ENCODE data around the gene ATAD3B. TPM values are rescaled to one million over a fixed set of nuclear protein-coding genes. Genes with fewer than 3 reads are reported as not detected.

The ATAD3B gene
- total RNA-seq, 2 experiments from 2014 or later = 41.5 to 49.6 TPM

- H3K9me3 Mint-ChIP-seq (ENCODE audit: insufficient read depth) = no peaks in the 10 kb centered on the region
- ATAC-seq = peak; percentile 85
- ChIA-PET CTCF (no interaction called here), POLR2A (no interaction called here)
- no peaks in the 10 kb centered on the region for H3K36me3 Mint-ChIP-seq (ENCODE audit: low read depth)
- H3K27ac Mint-ChIP-seq = no peak within 1 kb of the TSS
- peak; percentile 73 for DNase-seq
- peak within 1 kb of the TSS; percentile 52 for H3K4me3 Mint-ChIP-seq
- peaks cover 8% of the 10 kb centered on the region for H3K27me3 Mint-ChIP-seq (ENCODE audit: low read depth)
- peaks cover 9% of the 10 kb centered on the region for H3K4me1 Mint-ChIP-seq (ENCODE audit: low read depth)
Observed at GRCh38 chr1:1435106-1435903, 36.3 kb upstream of the ATAD3B start, which contains the start of gene VWA1. VWA1 (plus strand) TSS chr1:1435690; CDS start chr1:1435749, 59 bp downstream.

GRCh38 chr1:1435911-1436629 is 35.5 kb upstream of the ATAD3B start:
- Mint-ChIP-seq H3K27ac (no peak overlapping the region), H3K4me1 (ENCODE audit: low read depth) (peaks cover 12% of the 10 kb centered on the region), H3K27me3 (ENCODE audit: low read depth) (peaks cover 8% of the 10 kb centered on the region), H3K9me3 (ENCODE audit: insufficient read depth) (no peaks in the 10 kb centered on the region), H3K4me3 (peak overlapping the region; percentile 52), H3K36me3 (ENCODE audit: low read depth) (no peaks in the 10 kb centered on the region)
- POLR2A ChIA-PET = no interaction called here
- DNase-seq (no peak), ATAC-seq (no peak)
- CTCF ChIA-PET = interaction anchor here (1.5 kb wide), 1 partner anchor 65 kb away, joined by 4 read pairs; no protein-coding TSS in a partner anchor

GRCh38 chr1:1436630-1437032 is 34.9 kb upstream of the ATAD3B start:
- H3K27ac Mint-ChIP-seq = no peak overlapping the region
- POLR2A ChIA-PET = no interaction called here
- H3K4me1 Mint-ChIP-seq (ENCODE audit: low read depth) = peaks cover 12% of the 10 kb centered on the region
- H3K27me3 Mint-ChIP-seq (ENCODE audit: low read depth) = peaks cover 8% of the 10 kb centered on the region
- H3K4me3 Mint-ChIP-seq = peak overlapping the region; percentile 52
- DNase-seq = no peak
- ATAC-seq = no peak
- CTCF ChIA-PET = interaction anchor here (1.5 kb wide), 1 partner anchor 65 kb away, joined by 4 read pairs; no protein-coding TSS in a partner anchor
- H3K36me3 Mint-ChIP-seq (ENCODE audit: low read depth) = no peaks in the 10 kb centered on the region
- no peaks in the 10 kb centered on the region for H3K9me3 Mint-ChIP-seq (ENCODE audit: insufficient read depth)

GRCh38 chr1:1437033-1437903 is 34.3 kb upstream of the ATAD3B start:
- ATAC-seq = no peak
- H3K36me3 Mint-ChIP-seq (ENCODE audit: low read depth) = no peaks in the 10 kb centered on the region
- no peaks in the 10 kb centered on the region for H3K9me3 Mint-ChIP-seq (ENCODE audit: insufficient read depth)
- no peak overlapping the region for H3K27ac Mint-ChIP-seq
- DNase-seq = no peak
- H3K4me3 Mint-ChIP-seq = no peak overlapping the region
- POLR2A ChIA-PET = no interaction called here
- H3K4me1 Mint-ChIP-seq (ENCODE audit: low read depth) = peaks cover 12% of the 10 kb centered on the region
- CTCF ChIA-PET = interaction anchor here (1.1 to 1.5 kb wide), 2 partner anchors 9 to 66 kb away, joined by 3 to 4 read pairs; no protein-coding TSS in a partner anchor
- H3K27me3 Mint-ChIP-seq (ENCODE audit: low read depth) = peaks cover 8% of the 10 kb centered on the region

- Mint-ChIP-seq H3K4me1 (ENCODE audit: low read depth) (peaks cover 12% of the 10 kb centered on the region), H3K27ac (no peak overlapping the region), H3K4me3 (no peak overlapping the region), H3K27me3 (ENCODE audit: low read depth) (peaks cover 8% of the 10 kb centered on the region), H3K9me3 (ENCODE audit: insufficient read depth) (no peaks in the 10 kb centered on the region), H3K36me3 (ENCODE audit: low read depth) (no peaks in the 10 kb centered on the region)
- DNase-seq (no peak), ATAC-seq (no peak)
- ChIA-PET CTCF (interaction anchor here (1.1 to 1.5 kb wide), 2 partner anchors 8 to 66 kb away, joined by 3 to 4 read pairs; no protein-coding TSS in a partner anchor), POLR2A (no interaction called here)
Observed at GRCh38 chr1:1437904-1438376, 33.6 kb upstream of the ATAD3B start.

GRCh38 chr1:1438531-1439381 is 32.8 kb upstream of the ATAD3B start:
- ChIA-PET CTCF (no interaction called here), POLR2A (no interaction called here)
- Mint-ChIP-seq H3K4me3 (no peak overlapping the region), H3K9me3 (ENCODE audit: insufficient read depth) (no peaks in the 10 kb centered on the region), H3K27ac (no peak overlapping the region), H3K4me1 (ENCODE audit: low read depth) (peaks cover 12% of the 10 kb centered on the region), H3K36me3 (ENCODE audit: low read depth) (no peaks in the 10 kb centered on the region), H3K27me3 (ENCODE audit: low read depth) (peaks cover 8% of the 10 kb centered on the region)
- DNase-seq = no peak
- no peak for ATAC-seq

- ATAC-seq (no peak), DNase-seq (no peak)
- ChIA-PET CTCF (interaction anchor here (1.9 to 3.0 kb wide), 3 partner anchors 8 to 33 kb away, joined by 6 to 18 read pairs (median 9); partner anchors contain the start of gene MRPL20), POLR2A (no interaction called here)
- Mint-ChIP-seq H3K9me3 (ENCODE audit: insufficient read depth) (no peaks in the 10 kb centered on the region), H3K4me1 (ENCODE audit: low read depth) (peaks cover 10% of the 10 kb centered on the region), H3K27ac (no peak overlapping the region), H3K27me3 (ENCODE audit: low read depth) (peaks cover 8% of the 10 kb centered on the region), H3K4me3 (no peak overlapping the region), H3K36me3 (ENCODE audit: low read depth) (no peaks in the 10 kb centered on the region)
Observed at GRCh38 chr1:1439546-1440261, 31.9 kb upstream of the ATAD3B start.

GRCh38 chr1:1440262-1441001 is 31.1 kb upstream of the ATAD3B start:
- CTCF ChIA-PET = interaction anchor here (1.0 to 3.0 kb wide), 10 partner anchors 9 to 135 kb away, joined by 3 to 18 read pairs (median 6); partner anchors contain the start of genes CCNL2 and MRPL20
- POLR2A ChIA-PET = interaction anchor here (1.6 kb wide), 1 partner anchor 41 kb away, joined by 5 read pairs; the partner anchor contains the start of gene CCNL2
- ATAC-seq = no peak
- H3K27ac Mint-ChIP-seq = no peak overlapping the region
- no peaks in the 10 kb centered on the region for H3K9me3 Mint-ChIP-seq (ENCODE audit: insufficient read depth)
- no peak for DNase-seq
- H3K4me1 Mint-ChIP-seq (ENCODE audit: low read depth) = peaks cover 5% of the 10 kb centered on the region
- no peak overlapping the region for H3K4me3 Mint-ChIP-seq
- H3K36me3 Mint-ChIP-seq (ENCODE audit: low read depth) = no peaks in the 10 kb centered on the region
- peaks cover 4% of the 10 kb centered on the region for H3K27me3 Mint-ChIP-seq (ENCODE audit: low read depth)

GRCh38 chr1:1441002-1441888 is 30.3 kb upstream of the ATAD3B start:
- ATAC-seq = peak; percentile 81
- ChIA-PET POLR2A (interaction anchor here (0.6 to 1.6 kb wide), 2 partner anchors 42 to 871 kb away, joined by 3 to 5 read pairs; partner anchors contain the start of gene CCNL2), CTCF (interaction anchor here (1.0 to 3.0 kb wide), 11 partner anchors 10 to 136 kb away, joined by 3 to 18 read pairs (median 5); partner anchors contain the start of genes CCNL2 and MRPL20)
- no peak overlapping the region for H3K27ac Mint-ChIP-seq
- H3K4me1 Mint-ChIP-seq (ENCODE audit: low read depth) = peaks cover 4% of the 10 kb centered on the region
- no peak overlapping the region for H3K4me3 Mint-ChIP-seq
- H3K9me3 Mint-ChIP-seq (ENCODE audit: insufficient read depth) = no peaks in the 10 kb centered on the region
- peak; percentile 58 for DNase-seq
- H3K27me3 Mint-ChIP-seq (ENCODE audit: low read depth) = peaks cover 2% of the 10 kb centered on the region
- H3K36me3 Mint-ChIP-seq (ENCODE audit: low read depth) = no peaks in the 10 kb centered on the region
